Astrocyte (in vitro differentiated cells and primary cell): ENCODE measurements around the gene JAML. TPM values are rescaled to one million over a fixed set of nuclear protein-coding genes. Genes with fewer than 3 reads are reported as not detected.
"Not testable (repeated sequence)": the region's sequence is repeated elsewhere in the genome, so short reads cannot be mapped to it uniquely, and the experiment has no call there.

Experiments used
- DNase-seq: peaks from one replicate; pipeline ENCODE4 v3.0.0-alpha.2; 2010; ENCODE audit warnings: low read depth
- FAIRE-seq: peaks from 2 replicates; lab custom pipeline; 2011; peaks lifted over from hg19 to GRCh38; lab: Jason Lieb, UNC
- H2AFZ ChIP-seq: 2 replicates; pipeline ENCODE4 v1.6.0; 2012; ENCODE audit warnings: low read depth, low read length, inconsistent platforms
- H3K27ac ChIP-seq: 2 replicates; pipeline ENCODE4 v1.5.1; 2011; ENCODE audit warnings: low read depth, low read length, inconsistent platforms
- H3K27me3 ChIP-seq: 2 replicates; pipeline ENCODE4 v1.6.0; 2011; ENCODE audit warnings: low read length, inconsistent platforms; ENCODE audit not compliant: insufficient read depth
- H3K36me3 ChIP-seq: 2 replicates; pipeline ENCODE4 v1.5.1; 2011; ENCODE audit warnings: low read length, inconsistent platforms; ENCODE audit not compliant: insufficient read depth
- H3K4me1 ChIP-seq: 2 replicates; pipeline ENCODE4 v1.5.1; 2011; ENCODE audit warnings: low read length, inconsistent platforms; ENCODE audit not compliant: insufficient read depth
- H3K4me2 ChIP-seq: 2 replicates; pipeline ENCODE4 v1.6.0; 2012; ENCODE audit warnings: low read length, inconsistent platforms
- H3K4me3 ChIP-seq: 2 replicates; pipeline ENCODE4 v1.5.1; 2011; ENCODE audit warnings: low read depth, mild to moderate bottlenecking, low read length, inconsistent platforms; ENCODE audit not compliant: insufficient read depth
- H3K79me2 ChIP-seq: 2 replicates; pipeline ENCODE4 v1.6.0; 2012; ENCODE audit warnings: mild to moderate bottlenecking, low read length, inconsistent platforms; ENCODE audit not compliant: insufficient read depth
- H3K9ac ChIP-seq: 2 replicates; pipeline ENCODE4 v1.6.0; 2012; ENCODE audit warnings: mild to moderate bottlenecking, low read length, inconsistent platforms
- H3K9me3 ChIP-seq: 2 replicates; pipeline ENCODE4 v1.5.1; 2012; ENCODE audit warnings: low read depth, mild to moderate bottlenecking, low read length, inconsistent platforms; ENCODE audit not compliant: insufficient read depth
- H4K20me1 ChIP-seq: 2 replicates; pipeline ENCODE4 v1.6.0; 2012; ENCODE audit warnings: low read length, inconsistent platforms; ENCODE audit not compliant: insufficient read depth
- H3K27ac Mint-ChIP-seq: one replicate; pipeline ENCODE4 v1.8.0; 2021; ENCODE audit warnings: mild to moderate bottlenecking, mixed read lengths; ENCODE audit not compliant: unreplicated experiment
- H3K27me3 Mint-ChIP-seq: one replicate; pipeline ENCODE4 v1.8.0; 2021; ENCODE audit warnings: low read depth, mixed read lengths; ENCODE audit not compliant: unreplicated experiment
- H3K36me3 Mint-ChIP-seq: one replicate; pipeline ENCODE4 v1.8.0; 2021; ENCODE audit warnings: low read depth, mixed read lengths; ENCODE audit not compliant: unreplicated experiment
- H3K4me1 Mint-ChIP-seq: one replicate; pipeline ENCODE4 v1.8.0; 2021; ENCODE audit warnings: low read depth, mixed read lengths; ENCODE audit not compliant: unreplicated experiment
- H3K4me3 Mint-ChIP-seq: one replicate; pipeline ENCODE4 v1.8.0; 2021; ENCODE audit warnings: mild to moderate bottlenecking, moderate library complexity, mixed read lengths; ENCODE audit not compliant: unreplicated experiment
- H3K9me3 Mint-ChIP-seq: one replicate; pipeline ENCODE4 v1.8.0; 2021; ENCODE audit warnings: mild to moderate bottlenecking, mixed read lengths; ENCODE audit not compliant: unreplicated experiment
- EZH2 ChIP-seq: IDR thresholded peaks from 2 replicates; pipeline ENCODE4 v1.6.1; 2012; ENCODE audit warnings: mild to moderate bottlenecking, low read length, inconsistent platforms; ENCODE audit not compliant: insufficient read depth
- total RNA-seq: library from RNA; stranded (reverse); gene quantifications from 2 replicates; pipeline ENCODE4 v1.2.1, GENCODE V29; 2021
- TF ChIP-seq, protein P1 (sequence below): IDR thresholded peaks from 2 replicates; pipeline ENCODE4 v1.5.1; 2011; ENCODE audit warnings: low read depth, mild to moderate bottlenecking, inconsistent platforms, low read length, moderate library complexity; ENCODE audit not compliant: insufficient read depth

JAML gene
- total RNA-seq, 1 donor from 2014 or later = not detected

DNA sequence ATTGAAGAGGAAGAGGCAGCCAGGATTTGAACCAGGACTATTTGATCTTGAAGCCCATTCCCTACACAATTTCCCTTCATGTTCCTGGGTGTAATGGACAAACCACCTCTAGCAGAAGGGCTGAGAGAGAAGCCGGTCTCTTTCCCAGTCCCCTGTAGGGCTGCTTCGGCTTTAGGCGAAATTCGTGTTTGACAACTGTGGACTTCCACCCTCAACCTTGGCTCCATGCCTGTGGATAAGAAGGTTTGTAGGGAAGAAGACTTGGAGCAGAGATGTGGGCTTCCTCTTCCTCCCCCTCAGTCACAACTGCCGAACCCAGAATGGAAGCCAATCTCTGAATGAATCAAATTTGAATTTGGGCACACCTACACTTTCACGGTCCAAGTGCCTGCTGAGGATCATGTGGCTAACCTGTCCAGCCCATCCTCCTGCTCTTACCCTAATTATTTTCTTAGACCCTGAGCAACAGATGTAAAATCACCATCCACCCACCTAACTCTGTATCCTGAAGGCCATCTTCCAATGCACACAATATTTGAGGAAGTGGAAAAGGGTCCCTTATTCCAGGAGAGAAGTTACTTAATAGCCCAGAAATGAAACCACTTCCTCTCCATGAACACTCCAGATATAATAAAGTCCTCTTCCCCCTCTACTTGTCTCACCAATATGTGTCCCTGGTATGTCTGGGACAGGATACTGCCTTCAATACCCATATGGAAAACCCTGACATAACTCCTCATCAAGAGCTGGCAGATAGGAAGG is 38.3 kb downstream of the JAML start:
- TF ChIP-seq, protein P1, sequence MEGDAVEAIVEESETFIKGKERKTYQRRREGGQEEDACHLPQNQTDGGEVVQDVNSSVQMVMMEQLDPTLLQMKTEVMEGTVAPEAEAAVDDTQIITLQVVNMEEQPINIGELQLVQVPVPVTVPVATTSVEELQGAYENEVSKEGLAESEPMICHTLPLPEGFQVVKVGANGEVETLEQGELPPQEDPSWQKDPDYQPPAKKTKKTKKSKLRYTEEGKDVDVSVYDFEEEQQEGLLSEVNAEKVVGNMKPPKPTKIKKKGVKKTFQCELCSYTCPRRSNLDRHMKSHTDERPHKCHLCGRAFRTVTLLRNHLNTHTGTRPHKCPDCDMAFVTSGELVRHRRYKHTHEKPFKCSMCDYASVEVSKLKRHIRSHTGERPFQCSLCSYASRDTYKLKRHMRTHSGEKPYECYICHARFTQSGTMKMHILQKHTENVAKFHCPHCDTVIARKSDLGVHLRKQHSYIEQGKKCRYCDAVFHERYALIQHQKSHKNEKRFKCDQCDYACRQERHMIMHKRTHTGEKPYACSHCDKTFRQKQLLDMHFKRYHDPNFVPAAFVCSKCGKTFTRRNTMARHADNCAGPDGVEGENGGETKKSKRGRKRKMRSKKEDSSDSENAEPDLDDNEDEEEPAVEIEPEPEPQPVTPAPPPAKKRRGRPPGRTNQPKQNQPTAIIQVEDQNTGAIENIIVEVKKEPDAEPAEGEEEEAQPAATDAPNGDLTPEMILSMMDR = no peak
- no peak for TF ChIP-seq EZH2
- H3K79me2 ChIP-seq = no peaks in the 10 kb centered on the region
- peaks cover 5% of the 10 kb centered on the region for H3K27me3 ChIP-seq
- no peak overlapping the region for H2AFZ ChIP-seq
- H3K4me3 ChIP-seq = no peak overlapping the region
- no peak overlapping the region for H3K27ac Mint-ChIP-seq
- H4K20me1 ChIP-seq = no peaks in the 10 kb centered on the region
- no peaks in the 10 kb centered on the region for H3K36me3 Mint-ChIP-seq
- DNase-seq (no peak), FAIRE-seq (no peak)
- H3K9ac ChIP-seq = no peak overlapping the region
- H3K4me2 ChIP-seq = no peak overlapping the region
- no peaks in the 10 kb centered on the region for H3K9me3 ChIP-seq
- peaks cover 44% of the 10 kb centered on the region for H3K27me3 Mint-ChIP-seq
- peaks cover 3% of the 10 kb centered on the region for H3K4me1 Mint-ChIP-seq
- H3K4me3 Mint-ChIP-seq = no peak overlapping the region
- peaks cover 11% of the 10 kb centered on the region for H3K9me3 Mint-ChIP-seq
- no peak overlapping the region for H3K27ac ChIP-seq
- no peaks in the 10 kb centered on the region for H3K4me1 ChIP-seq
- no peaks in the 10 kb centered on the region for H3K36me3 ChIP-seq

- Histone ChIP-seq H3K27me3 (peaks cover 5% of the 10 kb centered on the region), H3K9me3 (no peaks in the 10 kb centered on the region), H3K9ac (no peak overlapping the region), H2AFZ (no peak overlapping the region), H3K4me2 (no peak overlapping the region), H3K4me1 (no peaks in the 10 kb centered on the region), H3K4me3 (no peak overlapping the region), H3K27ac (no peak overlapping the region), H4K20me1 (no peaks in the 10 kb centered on the region), H3K36me3 (no peaks in the 10 kb centered on the region), H3K79me2 (no peaks in the 10 kb centered on the region)
- no peak for FAIRE-seq
- no peak for DNase-seq
- Mint-ChIP-seq H3K9me3 (peaks cover 8% of the 10 kb centered on the region), H3K4me3 (no peak overlapping the region), H3K36me3 (no peaks in the 10 kb centered on the region), H3K4me1 (peaks cover 3% of the 10 kb centered on the region), H3K27me3 (peaks cover 52% of the 10 kb centered on the region), H3K27ac (no peak overlapping the region)
- TF ChIP-seq, protein P1 = no peak
- no peak for TF ChIP-seq EZH2
These were observed 39.8 kb downstream of the JAML start for GRCh38 chr11:118184784-118185579.

DNA sequence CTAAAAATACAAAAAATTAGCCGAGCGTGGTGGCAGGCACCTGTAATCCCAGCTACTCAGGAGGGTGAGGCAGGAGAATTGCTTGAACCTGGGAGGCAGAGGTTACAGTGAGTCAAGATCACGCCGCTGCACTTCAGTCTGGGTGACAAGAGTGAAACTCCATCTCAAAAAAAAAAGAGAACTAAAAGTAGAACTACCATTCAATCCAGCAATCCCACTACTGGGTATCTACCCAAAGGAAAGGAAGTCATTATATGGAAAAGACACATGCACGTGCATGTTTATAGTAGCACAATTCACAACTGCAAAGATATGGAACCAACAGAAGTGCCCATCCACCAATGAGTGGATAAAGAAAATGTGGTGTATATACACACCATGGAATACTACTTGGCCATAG is 41.1 kb downstream of the JAML start:
- not testable (repeated sequence) for H3K36me3 ChIP-seq, H3K36me3 Mint-ChIP-seq, FAIRE-seq, H3K79me2 ChIP-seq, H3K9me3 ChIP-seq, H4K20me1 ChIP-seq, H3K4me1 Mint-ChIP-seq, H3K4me3 ChIP-seq, H3K4me2 ChIP-seq, H3K27ac Mint-ChIP-seq, H3K27me3 ChIP-seq, H3K9me3 Mint-ChIP-seq, H3K9ac ChIP-seq, DNase-seq, H3K4me1 ChIP-seq, H3K27ac ChIP-seq, H2AFZ ChIP-seq, H3K4me3 Mint-ChIP-seq
- peaks cover 54% of the 10 kb centered on the region for H3K27me3 Mint-ChIP-seq
